ENCODE measurements around the gene RTL10.

The RTL10 gene

DNA sequence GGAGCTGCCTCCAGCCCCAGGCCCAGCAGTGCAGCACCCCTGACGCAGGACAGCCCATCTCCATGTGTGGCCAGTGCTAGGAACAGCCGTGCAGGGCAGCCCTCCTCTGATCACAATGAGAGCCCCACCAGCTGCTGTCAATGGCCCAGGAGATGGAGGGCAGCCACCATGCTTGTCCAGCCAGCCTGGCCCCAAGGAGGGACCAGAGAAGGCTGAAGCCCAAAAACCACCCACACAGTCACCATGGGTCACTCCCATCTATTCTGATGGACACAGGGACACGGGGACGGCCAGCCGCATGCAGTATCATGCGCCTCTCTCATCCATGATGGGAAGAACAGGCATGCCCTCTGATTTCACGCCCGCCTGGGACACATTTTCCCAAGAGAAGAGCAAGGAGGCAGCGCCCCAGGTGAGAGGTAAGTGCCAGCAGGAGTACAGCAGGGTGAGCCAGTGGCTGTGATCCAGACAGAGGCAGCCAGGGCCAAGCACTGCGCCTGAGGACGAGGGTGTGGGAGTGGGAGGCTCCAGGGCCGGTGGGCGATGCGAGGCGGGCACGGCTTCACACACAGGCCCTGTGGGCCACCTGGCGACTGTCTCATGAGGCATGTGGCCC lies 33.6 kb upstream of the RTL10 start:
- H3K27ac ChIP-seq (ENCODE audit: low read depth, low read length), result no peak overlapping the region
- no peak overlapping the region for H3K9ac ChIP-seq (ENCODE audit: low read length)

DNA sequence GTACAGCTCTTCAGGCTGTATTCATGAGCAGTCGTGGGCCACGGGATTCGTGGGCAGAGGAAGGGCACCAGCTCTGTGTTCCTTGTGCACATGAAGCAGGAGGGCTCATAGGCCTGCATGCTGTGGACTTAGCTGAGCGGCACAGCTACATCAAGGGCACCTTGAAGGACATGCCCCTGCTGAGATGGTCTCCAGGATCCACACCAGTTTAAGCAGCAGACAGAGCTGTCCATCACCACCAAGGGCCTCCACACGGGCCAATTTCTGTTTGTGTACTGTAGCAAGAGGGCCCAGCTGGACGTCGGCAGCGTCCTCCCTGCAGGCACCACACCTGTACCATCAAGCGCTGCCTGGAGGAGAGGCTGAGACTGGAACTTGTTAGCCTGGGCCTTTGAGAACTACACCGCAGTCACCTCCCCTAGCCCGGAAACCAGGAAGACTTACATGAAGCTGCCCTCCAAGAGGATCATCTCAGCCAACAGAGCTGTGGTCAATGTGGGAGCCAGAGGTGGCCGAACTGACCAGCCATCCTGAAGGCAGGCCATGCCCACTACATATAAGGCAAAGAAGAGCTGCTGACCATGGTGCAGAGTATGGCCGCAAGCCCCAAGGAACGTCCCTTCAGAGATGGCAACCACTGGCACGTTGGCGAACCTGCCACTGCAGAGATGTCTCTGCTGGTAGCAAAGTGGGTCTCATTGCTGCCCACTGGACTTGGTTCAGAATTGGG lies 32.7 kb upstream of the RTL10 start:
- no peaks in the 10 kb centered on the region for H3K9me3 ChIP-seq (ENCODE audit: insufficient read depth, low read length)
- H3K27ac ChIP-seq (ENCODE audit: low read depth, low read length), result peak overlapping the region; percentile 40
- peaks cover 8% of the 10 kb centered on the region; the same call in 1 of the 2 replicates for H3F3A ChIP-seq (ENCODE audit: insufficient read depth)
- H3K79me2 ChIP-seq (ENCODE audit: insufficient read depth, low read length), result no peaks in the 10 kb centered on the region
- no peaks in the 10 kb centered on the region for H4K20me1 ChIP-seq (ENCODE audit: low read depth, low read length)
- no peaks in the 10 kb centered on the region for H3K9me2 ChIP-seq (replicated peaks; ENCODE audit: insufficient read depth, low read length)
- H3K27me3 ChIP-seq (ENCODE audit: low read length), result no peaks in the 10 kb centered on the region
- 0 out of 2 replicates have a peak overlapping the region, but pooled peaks have one; percentile 30 for H3K9ac ChIP-seq (ENCODE audit: low read length)
- no peak overlapping the region for H3K4me3 ChIP-seq (ENCODE audit: insufficient read depth, low read length, poor library complexity, severe bottlenecking)
- peak overlapping the region; percentile 37 for H2AFZ ChIP-seq (ENCODE audit: low read depth, low read length, severe bottlenecking)
- H3K36me3 ChIP-seq (ENCODE audit: low read length), result no peaks in the 10 kb centered on the region
- H3K4me2 ChIP-seq (ENCODE audit: low read depth, low read length, poor library complexity, severe bottlenecking), result peak overlapping the region; percentile 19
- TF ChIP-seq EZH2phosphoT487 (conservative IDR thresholded peaks at IDR 0.05; ENCODE audit: low read length), result no peak
- TF ChIP-seq, protein P1, sequence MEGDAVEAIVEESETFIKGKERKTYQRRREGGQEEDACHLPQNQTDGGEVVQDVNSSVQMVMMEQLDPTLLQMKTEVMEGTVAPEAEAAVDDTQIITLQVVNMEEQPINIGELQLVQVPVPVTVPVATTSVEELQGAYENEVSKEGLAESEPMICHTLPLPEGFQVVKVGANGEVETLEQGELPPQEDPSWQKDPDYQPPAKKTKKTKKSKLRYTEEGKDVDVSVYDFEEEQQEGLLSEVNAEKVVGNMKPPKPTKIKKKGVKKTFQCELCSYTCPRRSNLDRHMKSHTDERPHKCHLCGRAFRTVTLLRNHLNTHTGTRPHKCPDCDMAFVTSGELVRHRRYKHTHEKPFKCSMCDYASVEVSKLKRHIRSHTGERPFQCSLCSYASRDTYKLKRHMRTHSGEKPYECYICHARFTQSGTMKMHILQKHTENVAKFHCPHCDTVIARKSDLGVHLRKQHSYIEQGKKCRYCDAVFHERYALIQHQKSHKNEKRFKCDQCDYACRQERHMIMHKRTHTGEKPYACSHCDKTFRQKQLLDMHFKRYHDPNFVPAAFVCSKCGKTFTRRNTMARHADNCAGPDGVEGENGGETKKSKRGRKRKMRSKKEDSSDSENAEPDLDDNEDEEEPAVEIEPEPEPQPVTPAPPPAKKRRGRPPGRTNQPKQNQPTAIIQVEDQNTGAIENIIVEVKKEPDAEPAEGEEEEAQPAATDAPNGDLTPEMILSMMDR (IDR thresholded peaks at IDR 0.05; ENCODE audit: insufficient read depth, low read length, poor library complexity, severe bottlenecking), result no peak

More for the DNA sequence above, 33.6 kb upstream of the RTL10 start:
- Histone ChIP-seq H3K9me3 (ENCODE audit: insufficient read depth, low read length) (no peaks in the 10 kb centered on the region), H3K4me3 (ENCODE audit: insufficient read depth, low read length, poor library complexity, severe bottlenecking) (no peak overlapping the region), H3K27me3 (ENCODE audit: low read length) (no peaks in the 10 kb centered on the region), H3K4me2 (ENCODE audit: low read depth, low read length, poor library complexity, severe bottlenecking) (no peak overlapping the region), H3K79me2 (ENCODE audit: insufficient read depth, low read length) (no peaks in the 10 kb centered on the region), H3F3A (ENCODE audit: insufficient read depth) (peaks cover 8% of the 10 kb centered on the region; the same call in 1 of the 2 replicates), H4K20me1 (ENCODE audit: low read depth, low read length) (no peaks in the 10 kb centered on the region), H3K36me3 (ENCODE audit: low read length) (no peaks in the 10 kb centered on the region), H2AFZ (ENCODE audit: low read depth, low read length, severe bottlenecking) (no peak overlapping the region), H3K9me2 (replicated peaks; ENCODE audit: insufficient read depth, low read length) (no peaks in the 10 kb centered on the region)
- TF ChIP-seq, protein P1 (IDR thresholded peaks at IDR 0.05; ENCODE audit: insufficient read depth, low read length, poor library complexity, severe bottlenecking), result no peak
- TF ChIP-seq EZH2phosphoT487 (conservative IDR thresholded peaks at IDR 0.05; ENCODE audit: low read length), result no peak

DNA sequence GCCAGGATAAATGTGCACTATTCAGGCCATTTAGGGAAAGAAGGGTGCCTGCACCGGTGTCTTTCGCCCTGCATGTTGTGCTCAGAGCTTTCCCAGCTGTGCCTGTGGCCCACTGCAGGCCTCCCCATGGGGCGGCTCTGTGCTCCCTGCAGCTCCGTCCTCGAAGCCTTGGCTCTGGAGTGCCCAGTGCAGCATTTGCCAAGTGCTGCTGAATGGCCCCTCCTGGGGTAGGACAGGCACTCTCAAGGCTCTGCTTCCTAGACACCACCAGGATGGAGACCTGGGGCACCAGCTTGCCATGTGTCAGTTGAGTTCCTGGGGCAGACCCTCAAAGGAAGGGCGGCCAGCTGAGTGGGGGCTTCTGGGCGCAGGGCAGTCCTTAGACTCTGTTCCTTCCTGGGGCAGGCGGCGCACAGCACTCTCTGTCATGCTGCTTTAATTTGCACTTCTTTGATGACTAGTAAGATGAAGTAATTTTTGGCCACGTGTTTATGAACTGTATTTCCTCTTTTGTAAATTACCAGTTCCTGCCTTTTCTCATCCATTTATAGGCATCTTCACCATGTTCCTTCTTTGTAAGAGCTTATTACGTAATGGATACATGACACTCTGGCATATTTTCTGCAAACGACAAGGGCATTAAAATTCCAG lies 32.1 kb upstream of the RTL10 start:
- no peaks in the 10 kb centered on the region for H3K27me3 ChIP-seq (ENCODE audit: low read length)
- peak overlapping the region; percentile 30; the same call in 1 of the 2 replicates for H3K9ac ChIP-seq (ENCODE audit: low read length)
- H3K4me2 ChIP-seq (ENCODE audit: low read depth, low read length, poor library complexity, severe bottlenecking), result peak overlapping the region; percentile 19
- no peaks in the 10 kb centered on the region for H4K20me1 ChIP-seq (ENCODE audit: low read depth, low read length)
- TF ChIP-seq, protein P1 (IDR thresholded peaks at IDR 0.05; ENCODE audit: insufficient read depth, low read length, poor library complexity, severe bottlenecking), result no peak
- TF ChIP-seq EZH2phosphoT487 (conservative IDR thresholded peaks at IDR 0.05; ENCODE audit: low read length), result no peak
- H3K36me3 ChIP-seq (ENCODE audit: low read length), result no peaks in the 10 kb centered on the region
- H3F3A ChIP-seq (ENCODE audit: insufficient read depth), result peaks cover 2% of the 10 kb centered on the region; the same call in 1 of the 2 replicates
- H3K79me2 ChIP-seq (ENCODE audit: insufficient read depth, low read length), result no peaks in the 10 kb centered on the region
- H2AFZ ChIP-seq (ENCODE audit: low read depth, low read length, severe bottlenecking), result peak overlapping the region; percentile 37
- H3K9me2 ChIP-seq (replicated peaks; ENCODE audit: insufficient read depth, low read length), result no peaks in the 10 kb centered on the region
- H3K27ac ChIP-seq (ENCODE audit: low read depth, low read length), result peak overlapping the region; percentile 40
- no peak overlapping the region for H3K4me3 ChIP-seq (ENCODE audit: insufficient read depth, low read length, poor library complexity, severe bottlenecking)
- H3K9me3 ChIP-seq (ENCODE audit: insufficient read depth, low read length), result no peaks in the 10 kb centered on the region
